ENCODE measurements around the gene GPNMB.

DNA sequence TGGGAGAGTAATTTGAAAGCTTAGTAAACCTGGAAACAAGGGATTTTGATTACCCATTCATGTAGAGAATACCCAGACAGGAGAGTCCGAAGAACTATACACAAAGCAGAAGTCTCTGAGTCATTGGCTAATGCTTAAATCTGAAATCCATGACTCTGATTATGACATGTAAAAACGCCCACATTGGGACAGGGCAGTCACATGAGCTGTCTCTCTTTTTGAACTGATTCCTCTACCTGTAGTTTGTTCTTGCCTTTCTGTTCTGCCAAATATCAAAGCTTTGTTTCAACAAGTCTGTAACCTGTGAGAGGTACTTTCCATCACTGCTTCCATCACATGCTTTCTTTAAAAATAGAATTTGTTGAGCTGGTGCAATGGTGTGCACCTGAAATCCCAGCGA, 4.3 kb upstream of the GPNMB start:
- no peak for TF ChIP-seq CTCF (IDR thresholded peaks at IDR 0.05)
- no peak for TF ChIP-seq EP300 (IDR thresholded peaks at IDR 0.05)
- TF ChIP-seq POLR2A (IDR thresholded peaks at IDR 0.05): no peak
